Activated CD4-positive, alpha-beta T cell treated with anti-CD3 and anti-CD28 coated beads, Interleukin-2, Interleukin-4, amounts not matched to agents 100 ng/mL and 50 ng/mL, durations not matched to agents 16 hours and 8 hours (primary cell): ENCODE results near the gene MYL2.

ENCODE experiments used
- DNase-seq: peaks from one replicate; pipeline ENCODE4 v3.0.0-alpha.2; 2020; ENCODE audit warnings: low spot score

MYL2 gene

DNA sequence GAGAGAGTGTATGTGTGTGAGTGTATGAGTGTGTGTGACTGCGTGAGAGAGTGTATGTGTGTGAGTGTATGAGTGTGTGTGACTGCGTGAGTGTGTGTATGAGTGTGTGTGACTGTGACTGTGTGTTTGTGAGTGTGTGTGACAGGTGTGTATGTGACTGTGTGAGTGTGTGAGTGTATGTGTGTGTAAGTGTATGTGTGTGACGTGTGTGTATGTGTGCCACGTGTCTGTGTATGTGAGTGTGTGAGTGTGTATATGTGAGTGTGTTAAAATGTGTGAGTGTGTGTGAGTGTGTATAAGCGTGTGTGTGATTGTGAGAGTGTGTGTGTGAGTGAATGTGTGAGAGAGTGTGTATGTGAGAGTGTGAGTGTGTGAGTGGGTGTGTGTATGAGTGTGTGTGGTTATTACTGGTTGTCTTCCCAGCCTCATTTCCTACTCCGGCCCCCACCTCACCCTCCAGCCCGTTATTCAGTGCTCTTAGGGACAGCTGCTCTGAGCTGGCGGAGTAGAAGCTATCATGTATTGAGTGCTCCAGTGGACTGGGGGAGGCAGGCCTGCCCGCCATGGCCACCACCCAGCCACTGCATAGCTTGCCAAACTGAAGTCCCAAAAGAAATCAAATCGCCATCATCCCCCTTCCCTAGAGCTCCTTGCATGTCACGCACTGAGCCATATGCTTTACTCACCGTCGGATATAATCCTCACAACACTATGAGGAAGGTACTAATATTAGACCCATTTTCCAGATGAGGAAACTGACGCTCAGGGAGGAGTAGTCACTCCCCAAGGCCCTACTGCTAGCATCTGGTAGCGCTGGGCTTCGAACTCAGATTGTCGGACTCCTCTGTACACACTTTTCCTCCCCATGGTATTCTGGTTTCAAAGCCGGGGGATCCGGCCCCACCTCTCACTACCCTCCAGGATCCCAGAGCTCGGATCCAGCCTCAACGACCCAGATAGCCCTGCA, 10.3 kb upstream of the MYL2 start:
- no peak for DNase-seq

DNA sequence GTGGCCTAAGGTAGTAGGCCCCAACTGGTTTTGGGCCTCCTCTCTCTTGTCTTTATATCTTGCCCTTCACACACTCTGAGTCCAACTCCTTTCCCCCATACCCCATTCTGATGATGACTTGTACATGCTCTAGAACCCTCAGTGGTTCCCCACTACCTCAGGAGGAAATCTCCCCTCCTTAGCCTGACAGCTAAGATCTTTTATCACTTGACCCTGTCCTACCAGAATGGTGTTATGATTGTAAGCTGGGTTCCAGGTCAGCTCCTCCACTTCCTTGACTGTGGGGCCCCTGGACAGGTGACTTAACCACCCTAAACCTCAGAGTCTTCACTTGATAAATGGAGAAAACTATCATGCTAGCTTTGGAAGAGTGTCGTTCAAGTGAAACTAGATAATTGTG, 9.4 kb upstream of the MYL2 start:
- DNase-seq, result no peak

DNA sequence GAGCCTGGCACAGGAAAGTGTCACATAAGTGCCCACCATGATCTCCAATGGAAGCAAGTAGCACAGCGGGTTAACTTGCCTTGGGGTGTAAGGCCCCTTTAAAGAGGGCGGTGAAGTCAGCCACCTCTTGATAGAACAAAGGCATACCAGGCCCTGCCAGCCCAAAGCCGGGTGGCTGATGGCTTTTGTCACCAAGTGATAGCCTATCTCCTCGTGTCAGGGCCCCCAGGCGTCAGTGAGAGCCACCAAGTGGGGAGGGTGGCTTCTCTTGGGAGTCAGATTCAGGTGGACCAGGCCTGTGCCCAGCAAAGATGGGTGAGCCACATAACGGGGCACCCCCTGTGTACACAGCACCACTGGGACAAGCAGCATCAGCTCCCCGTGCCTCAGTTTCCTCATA, 8.3 kb upstream of the MYL2 start:
- no peak for DNase-seq

DNA sequence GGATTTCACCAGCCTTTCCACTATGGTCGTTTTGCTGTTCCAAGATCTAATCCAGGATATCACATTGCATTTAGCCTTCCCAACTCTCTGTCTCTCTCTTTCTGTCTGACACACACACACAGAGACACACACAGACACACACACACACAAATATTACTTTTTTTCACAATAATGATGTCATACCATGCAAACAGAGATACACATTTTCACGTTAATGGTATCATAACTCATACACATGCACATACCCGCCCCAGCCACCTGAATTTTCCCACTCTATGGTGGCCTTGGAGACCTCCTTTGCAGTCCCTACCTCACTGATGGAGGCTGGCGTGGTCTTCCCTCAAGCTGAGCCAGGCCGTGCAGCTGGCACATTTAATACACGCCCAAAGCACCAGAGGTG, 7.2 kb upstream of the MYL2 start:
- DNase-seq, result no peak

DNA sequence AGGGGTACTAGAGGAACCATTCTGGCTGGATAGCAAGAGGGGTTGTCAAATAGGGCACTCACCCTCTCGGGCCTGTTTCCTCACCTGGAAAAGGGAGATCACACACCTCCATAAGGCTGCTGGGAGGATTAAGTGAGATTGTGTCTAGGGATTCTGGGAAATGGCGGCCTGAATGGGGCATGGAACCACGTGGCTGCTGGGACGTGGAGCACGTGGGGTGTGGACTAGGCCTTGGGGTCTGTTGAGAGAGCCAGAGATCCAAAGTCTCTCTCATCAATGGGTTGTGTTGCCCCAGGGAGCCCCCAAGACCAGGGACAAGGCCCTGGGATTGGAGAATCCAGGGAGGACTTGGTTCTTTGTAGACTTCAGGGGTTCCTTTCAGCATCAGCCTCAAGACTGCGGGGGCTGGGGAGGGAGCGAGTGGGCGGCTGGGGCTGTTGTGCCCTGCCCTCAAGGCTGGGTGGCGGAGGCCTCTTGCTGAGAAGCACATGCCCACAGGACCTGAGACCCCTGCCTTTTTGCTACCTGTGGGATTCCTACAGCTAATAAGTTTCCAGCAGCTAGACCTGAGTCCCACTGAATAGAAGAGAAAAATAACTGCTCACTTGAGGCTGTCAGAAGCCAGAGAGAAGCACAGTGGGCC, 3.4 kb upstream of the MYL2 start:
- no peak for DNase-seq

DNA sequence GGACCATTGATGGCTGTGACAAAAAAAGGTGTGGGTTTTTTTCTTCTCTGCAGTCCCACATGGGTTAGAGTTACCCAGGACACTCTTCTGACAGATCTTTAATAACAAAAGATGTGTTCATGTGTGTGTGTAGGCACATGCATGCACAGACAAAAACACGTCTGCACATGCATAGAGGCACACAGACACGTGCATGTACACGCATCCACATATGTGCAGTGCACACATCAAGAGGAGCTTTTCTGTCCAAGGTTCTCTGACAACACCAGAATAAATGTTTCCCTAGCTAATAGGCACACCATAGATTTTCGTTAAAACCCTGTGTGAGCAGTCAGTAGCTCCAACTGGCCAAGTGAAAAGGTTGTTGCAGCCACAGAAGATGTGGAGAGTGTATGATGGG, 2.8 kb upstream of the MYL2 start:
- no peak for DNase-seq

DNA sequence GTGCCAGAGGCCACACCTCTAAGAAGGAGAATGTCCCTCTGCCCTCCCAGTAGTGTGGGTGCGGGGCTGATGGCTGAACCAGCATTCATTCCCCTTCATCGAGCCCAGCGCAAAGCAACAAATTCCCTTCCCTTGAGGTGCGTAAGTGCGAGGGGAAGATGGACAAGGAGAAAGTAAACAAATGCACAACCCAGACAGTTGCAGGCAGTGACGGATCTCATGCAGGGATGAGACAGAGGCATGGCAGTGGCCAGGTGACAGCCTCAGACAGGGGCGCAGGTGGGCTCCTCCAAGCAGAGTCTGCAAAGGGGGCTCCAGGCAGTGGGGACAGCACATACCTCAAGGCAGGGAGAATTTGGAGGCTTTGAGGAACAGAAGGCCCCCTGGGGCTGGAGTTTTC, 2.3 kb upstream of the MYL2 start:
- no peak for DNase-seq

DNA sequence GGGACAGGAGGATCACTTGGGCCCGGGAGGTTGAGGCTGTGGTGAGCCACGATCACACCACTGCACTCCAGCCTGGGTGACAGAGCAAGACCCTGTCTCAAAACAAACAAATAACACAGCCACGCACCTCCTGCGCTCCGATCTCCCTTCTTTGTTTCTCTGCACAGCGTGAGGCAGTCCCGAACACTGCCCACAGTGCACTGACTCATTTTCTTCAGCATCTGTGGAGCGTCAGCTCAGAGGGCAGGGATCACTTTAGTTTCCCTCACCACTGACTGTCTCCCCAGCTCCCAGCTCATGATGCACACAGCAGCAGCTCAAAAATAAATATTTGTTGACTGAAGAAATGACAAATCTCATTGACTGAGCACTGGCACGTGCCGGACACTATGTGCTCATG, 883 bp upstream of the MYL2 start:
- no peak for DNase-seq

DNA sequence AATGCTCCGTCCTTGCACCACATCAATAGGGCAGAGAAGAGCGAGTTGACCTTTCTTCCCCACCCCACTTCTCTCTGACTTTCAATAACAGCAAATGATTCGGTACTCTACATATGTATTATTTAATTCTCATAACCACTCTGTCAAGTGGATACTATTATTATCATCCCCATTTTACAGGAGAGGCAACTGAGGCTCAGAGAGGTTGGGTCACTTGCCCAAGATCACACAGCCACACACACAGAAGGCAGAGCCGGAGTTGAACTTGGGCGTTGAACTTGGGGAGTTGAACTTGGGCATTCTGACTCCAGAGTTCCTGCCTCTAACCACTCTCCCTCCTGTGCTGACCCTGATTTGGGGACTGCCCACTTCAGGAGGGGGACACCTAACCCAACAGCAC, 659 bp downstream of the MYL2 start:
- DNase-seq, result no peak

DNA sequence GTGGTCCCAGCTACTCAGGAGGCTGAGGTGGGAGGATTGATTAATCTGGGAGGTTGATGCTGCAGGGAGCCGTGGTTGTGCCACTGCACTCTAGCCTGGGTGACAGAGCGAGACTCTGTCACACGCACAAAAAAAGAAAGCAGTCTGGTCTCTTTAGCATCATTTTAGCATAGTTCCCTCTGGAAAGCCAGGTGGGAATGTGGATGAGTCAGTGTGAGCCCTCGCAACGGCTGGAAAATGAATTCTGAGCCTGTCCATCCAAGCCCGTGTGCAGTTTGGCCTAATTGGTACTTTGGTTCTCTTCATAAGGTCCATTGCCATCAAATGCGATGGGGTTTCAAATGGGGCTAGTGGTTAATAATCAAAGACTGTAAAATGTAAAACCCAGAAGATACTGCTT, 2.4 kb downstream of the MYL2 start:
- no peak for DNase-seq

DNA sequence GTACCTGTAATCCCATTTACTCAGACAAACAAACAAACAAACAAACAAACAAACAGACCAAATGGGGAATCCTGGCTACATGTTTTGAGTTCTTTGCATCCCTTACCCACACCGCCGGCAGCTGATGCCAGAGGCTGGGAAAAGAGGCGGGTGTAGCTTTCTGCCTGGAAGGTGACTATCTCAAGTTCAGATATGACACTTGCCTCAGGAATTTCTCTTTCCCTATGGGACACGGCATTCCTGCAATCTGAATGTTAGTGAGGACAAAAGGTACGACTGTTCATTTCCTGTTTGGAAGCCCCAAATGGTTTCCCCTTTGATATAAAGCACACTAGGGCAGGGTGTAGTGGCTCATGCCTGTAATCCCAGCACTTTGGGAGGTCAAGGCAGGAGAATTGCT, 2.9 kb downstream of the MYL2 start:
- no peak for DNase-seq

DNA sequence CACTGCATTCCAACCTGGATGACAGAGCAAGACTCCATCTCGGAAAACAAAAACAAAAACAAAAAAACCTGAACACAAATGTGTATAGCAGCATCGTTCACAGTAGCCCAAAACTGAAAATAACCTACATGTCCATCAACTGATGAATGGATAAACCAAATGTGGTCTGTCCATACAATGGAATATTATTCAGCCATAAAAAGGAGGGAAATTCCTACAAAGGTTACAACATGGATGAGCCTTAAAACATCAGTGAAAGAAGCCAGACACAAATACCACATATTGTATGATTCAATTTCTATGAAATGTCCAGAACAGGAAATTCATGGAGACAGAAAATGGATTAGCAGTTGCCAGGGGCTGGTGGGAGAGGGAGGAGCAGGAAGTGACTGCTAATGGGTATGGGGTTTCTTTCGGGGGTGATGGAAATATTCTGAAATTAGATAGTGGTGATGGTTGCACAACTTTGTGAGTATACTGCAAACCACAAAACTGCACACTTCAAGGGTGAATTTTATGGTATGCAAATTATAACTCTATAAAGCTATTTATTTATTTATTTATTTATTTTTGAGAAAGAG, 4.0 kb downstream of the MYL2 start:
- no peak for DNase-seq

DNA sequence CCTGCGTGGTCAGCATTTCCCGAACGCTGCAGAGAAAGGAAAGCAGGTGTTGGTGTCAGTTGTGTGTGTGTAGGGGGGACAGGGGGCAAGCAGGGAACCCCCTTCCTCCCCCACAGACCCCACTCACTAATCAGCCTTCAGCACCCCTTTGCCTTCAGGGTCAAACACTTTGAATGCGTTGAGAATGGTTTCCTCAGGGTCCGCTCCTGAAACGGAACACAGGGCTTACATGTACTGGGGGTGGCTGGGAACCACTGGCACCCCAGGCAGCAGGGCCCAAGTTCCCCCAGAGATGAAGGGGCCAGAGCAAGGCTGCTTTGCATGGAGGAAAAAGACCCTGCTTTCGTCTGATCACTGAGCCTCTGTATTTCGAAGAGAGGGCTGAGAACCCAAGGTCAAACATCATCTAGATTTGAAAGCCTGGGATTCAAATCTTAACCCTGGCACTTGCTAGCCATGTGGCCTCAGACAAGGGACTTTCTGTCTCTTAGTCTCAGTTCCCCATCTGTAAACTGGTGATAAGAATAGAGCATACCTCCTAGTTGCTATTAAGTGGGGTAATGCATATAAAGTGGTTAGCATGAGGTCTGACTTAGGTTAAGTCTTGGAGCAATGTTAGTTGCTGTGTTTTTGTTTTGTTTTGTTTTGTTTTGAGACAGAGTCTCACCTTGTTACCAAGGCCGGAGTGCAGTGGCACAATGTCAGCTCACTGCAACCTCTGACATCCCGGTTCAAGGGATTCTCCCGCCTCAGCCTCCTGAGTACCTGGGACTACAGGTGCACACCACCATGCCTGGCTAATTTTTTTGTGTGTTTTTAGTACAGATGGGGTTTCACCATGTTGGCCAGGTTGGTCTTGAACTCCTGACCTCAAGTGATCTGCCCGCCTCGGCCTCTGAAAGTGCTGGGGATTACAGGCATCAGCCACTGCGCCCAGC, 7.0 kb downstream of the MYL2 start:
- no peak for DNase-seq

DNA sequence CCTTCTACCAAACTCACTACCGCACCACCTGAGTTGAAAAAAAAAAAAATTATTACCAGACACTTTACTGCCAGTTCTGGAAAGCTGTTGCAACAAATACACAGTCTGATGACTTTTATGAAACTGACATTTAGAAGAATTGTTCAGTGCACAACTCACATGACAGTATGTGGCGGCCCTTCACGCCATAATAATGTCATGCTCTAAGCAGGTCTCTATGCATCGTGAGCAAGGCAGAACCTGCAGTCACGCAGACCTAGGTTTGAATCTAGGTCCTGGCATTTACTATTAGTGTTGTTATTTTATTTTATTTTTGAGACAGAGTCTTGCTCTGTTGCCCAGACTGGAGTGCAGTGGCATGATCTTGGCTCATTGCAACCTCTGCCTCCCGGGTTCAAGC, 8.1 kb downstream of the MYL2 start:
- no peak for DNase-seq

DNA sequence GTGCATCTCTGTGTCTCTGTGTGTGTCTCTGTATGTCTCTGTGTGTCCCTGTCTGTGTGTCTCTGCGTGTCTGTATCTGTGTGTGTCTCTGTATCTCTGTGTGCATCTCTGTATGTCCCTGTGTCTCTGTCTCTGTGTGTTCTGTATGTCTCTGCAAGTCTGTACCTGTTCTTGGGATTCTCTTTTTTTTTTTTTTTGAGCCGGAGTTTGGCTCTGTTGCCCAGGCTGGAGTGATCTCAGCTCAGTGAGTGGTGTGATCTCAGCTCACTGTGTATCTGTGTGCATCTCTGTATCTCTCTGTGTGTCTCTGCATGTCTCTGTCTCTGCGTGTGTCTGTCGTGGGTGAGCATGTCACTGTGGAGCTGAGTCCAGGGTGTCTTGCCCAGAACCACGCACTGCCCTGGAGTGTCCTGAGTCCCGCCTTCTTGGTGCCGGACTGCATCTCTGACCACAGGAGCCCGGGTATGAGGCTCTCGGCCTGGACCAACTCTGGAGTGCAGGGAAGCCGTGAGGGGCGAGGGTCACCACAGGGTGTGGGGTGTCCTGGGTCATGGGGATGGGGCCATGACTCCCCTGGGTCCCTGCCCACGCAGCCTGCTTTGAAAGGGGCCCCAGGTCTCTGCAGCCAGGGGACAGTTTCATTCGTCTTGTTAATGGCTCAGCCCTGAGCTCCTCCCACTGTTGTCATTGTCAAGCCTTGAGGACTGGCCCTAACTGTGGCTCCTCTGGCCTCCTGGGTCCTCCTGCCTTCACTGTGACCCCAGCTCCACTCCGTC, 11.8 kb downstream of the MYL2 start:
- DNase-seq, result no peak

DNA sequence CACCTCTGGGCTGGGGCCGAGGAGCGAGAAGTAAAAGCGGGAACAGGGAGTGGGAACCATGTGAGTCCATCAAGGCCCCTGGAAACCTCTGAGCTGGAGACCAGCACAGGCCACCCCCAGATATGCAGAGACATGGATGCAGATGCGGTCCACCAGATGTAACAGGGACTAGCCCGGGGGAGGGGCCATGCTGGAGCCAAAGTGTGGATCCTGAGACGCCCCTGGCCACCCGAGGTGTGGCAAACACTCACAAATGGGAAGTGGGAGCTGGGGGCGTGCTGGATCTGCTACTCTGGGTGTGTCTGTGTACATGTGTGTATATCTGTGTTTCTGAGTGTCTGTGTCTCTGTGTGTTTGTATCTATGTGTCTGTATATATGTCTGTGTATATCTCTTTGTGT, 12.8 kb downstream of the MYL2 start:
- no peak for DNase-seq

DNA sequence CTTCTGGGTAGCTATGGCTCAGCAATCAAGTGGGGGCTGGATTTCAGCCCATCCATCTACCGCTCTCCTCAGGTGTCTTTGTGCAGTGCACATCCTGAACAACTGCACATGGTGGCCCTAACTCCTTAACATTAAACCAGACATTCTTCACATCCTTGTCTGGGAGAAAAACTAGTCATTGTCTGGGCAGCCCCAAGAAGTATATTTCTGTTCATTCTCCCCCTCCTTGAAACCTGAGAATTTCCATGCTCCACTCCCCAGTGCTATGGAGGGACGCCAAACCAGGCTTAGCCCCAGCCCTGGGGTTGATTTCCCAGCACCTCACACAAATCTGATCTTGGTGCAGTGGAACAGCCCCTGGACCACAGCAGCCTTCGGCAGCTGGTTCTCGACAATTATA, 13.4 kb downstream of the MYL2 start:
- no peak for DNase-seq

DNA sequence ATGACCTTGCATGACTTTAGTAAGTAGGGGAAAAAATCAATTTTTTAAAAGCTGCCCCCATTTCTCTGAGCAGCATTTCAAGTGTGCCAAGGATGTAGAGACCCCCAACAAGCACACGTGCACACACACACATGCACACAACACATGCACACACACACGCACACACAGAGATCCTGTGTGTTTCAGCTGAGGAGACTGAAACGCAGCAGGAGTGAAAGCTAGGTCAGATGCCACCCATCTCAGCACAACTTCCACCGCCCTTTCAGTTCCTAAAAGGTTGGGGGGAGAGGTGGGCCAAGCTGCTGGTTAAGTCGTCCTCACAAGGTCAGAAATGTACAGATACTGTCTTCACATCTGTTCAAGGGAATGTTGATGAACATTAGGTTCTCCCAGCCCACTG, 13.9 kb downstream of the MYL2 start:
- DNase-seq, result no peak

DNA sequence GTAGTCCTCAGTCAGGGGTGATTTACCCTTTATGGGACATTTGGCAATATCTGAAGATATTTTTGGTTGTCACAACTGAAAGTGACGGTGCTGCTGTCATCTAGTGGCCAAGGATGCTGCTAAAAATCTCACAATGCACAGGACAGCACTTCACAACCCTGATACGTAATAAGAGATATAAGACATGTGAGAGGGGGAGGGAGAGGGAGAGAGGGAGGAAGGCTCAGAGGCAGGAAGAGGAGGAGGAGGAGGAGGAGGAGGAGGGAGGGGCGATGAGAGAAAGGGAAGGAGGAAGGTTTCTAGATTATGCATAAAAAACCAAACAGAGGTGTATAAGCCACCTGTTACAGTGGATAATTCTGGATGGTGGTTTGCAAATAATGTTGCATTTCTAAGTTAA, 14.3 kb downstream of the MYL2 start:
- no peak for DNase-seq

DNA sequence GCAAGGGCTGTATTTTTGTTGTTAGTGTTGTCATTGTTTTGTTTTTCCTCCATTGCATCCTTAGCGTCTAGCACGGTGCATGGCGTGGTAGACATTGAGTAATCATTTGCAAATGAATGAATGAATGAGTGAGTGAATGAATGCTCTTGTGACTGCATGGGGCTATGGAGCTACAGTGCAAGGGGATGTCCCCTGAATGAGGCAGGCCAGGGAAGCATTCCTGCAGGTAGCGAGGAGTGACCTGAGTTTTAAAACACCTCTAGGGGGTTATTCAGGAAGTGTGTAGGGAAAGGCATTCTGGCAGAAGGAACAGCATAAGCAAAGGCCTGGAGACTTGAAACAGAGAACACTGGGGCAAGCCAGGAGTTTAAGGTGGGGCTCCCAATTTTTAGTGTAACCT, 16.9 kb downstream of the MYL2 start:
- no peak for DNase-seq

DNA sequence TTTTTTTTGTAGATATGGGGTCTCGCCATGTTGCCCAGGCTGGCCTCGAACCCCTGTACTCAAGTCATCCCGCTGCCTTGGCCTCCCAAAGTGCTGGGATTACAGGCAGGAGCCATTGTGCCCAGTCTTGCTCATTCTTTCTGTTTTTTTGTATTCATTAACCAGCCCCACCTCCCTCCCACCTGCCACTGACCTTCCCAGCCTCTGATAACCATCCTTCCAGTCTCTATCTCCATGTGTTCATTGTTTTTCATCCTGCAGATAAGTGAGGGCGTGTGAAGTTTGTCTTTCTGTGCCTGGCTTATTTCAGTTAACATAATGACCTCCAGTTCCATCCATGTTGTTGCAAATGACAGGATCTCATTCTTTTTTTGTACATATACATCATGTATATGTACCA, 19.0 kb downstream of the MYL2 start:
- DNase-seq, result no peak
